H9 (cell line): ENCODE measurements around the gene DNAJC25. TPM values are rescaled to one million over a fixed set of nuclear protein-coding genes. Genes with fewer than 3 reads are reported as not detected.

Experiments
- DNase-seq: peaks from one replicate; pipeline ENCODE4 v3.0.0-alpha.2; 2017
- H2AFZ ChIP-seq: one replicate; pipeline ENCODE4 v1.6.1; 2013; ENCODE audit warnings: mild to moderate bottlenecking, low read length, control low read depth, moderate library complexity
- H2AK5ac ChIP-seq: 2 replicates; pipeline ENCODE4 v1.6.1; 2013; ENCODE audit warnings: low read length, control low read depth, mixed read lengths; ENCODE audit not compliant: insufficient read length
- H2BK120ac ChIP-seq: one replicate; pipeline ENCODE4 v1.6.1; 2013; ENCODE audit warnings: low read depth, mild to moderate bottlenecking, low read length, control low read depth, inconsistent platforms; ENCODE audit not compliant: poor library complexity, severe bottlenecking
- H2BK12ac ChIP-seq: 2 replicates; pipeline ENCODE4 v1.6.1; 2013; ENCODE audit warnings: low read length, control low read depth, mixed read lengths, low read depth; ENCODE audit not compliant: insufficient read length
- H2BK15ac ChIP-seq: 2 replicates; pipeline ENCODE4 v1.6.1; 2013; ENCODE audit warnings: low read depth, low read length, control low read depth
- H2BK20ac ChIP-seq: one replicate; pipeline ENCODE4 v1.6.1; 2013; ENCODE audit warnings: low read depth, mild to moderate bottlenecking, low read length, control low read depth, inconsistent platforms; ENCODE audit not compliant: poor library complexity, severe bottlenecking
- H2BK5ac ChIP-seq: 2 replicates; pipeline ENCODE4 v1.6.1; 2013; ENCODE audit warnings: low read length, control low read depth, mixed read lengths; ENCODE audit not compliant: insufficient read length
- H3K14ac ChIP-seq: 2 replicates; pipeline ENCODE4 v1.6.1; 2013; ENCODE audit warnings: low read length, control low read depth; ENCODE audit not compliant: insufficient read depth
- H3K18ac ChIP-seq: 2 replicates; pipeline ENCODE4 v1.6.1; 2013; ENCODE audit warnings: low read depth, mild to moderate bottlenecking, mixed read lengths, low read length, control low read depth; ENCODE audit not compliant: insufficient read length
- H3K23ac ChIP-seq: 2 replicates; pipeline ENCODE4 v1.6.1; 2013; ENCODE audit warnings: low read length, control low read depth, mixed read lengths, low read depth; ENCODE audit not compliant: insufficient read length
- H3K23me2 ChIP-seq: 2 replicates; pipeline ENCODE4 v1.6.1; 2013; ENCODE audit warnings: low read depth, mild to moderate bottlenecking, mixed read lengths, low read length, control low read depth; ENCODE audit not compliant: insufficient read length, poor library complexity, severe bottlenecking
- H3K27ac ChIP-seq: 2 replicates; pipeline ENCODE4 v1.5.1; 2013; ENCODE audit warnings: low read length, control low read depth, mixed read lengths, low read depth; ENCODE audit not compliant: insufficient read length
- H3K27me3 ChIP-seq: 2 replicates; pipeline ENCODE4 v1.6.1; 2013; ENCODE audit warnings: low read length, control low read depth, inconsistent platforms; ENCODE audit not compliant: insufficient read depth
- H3K4ac ChIP-seq: 2 replicates; pipeline ENCODE4 v1.6.1; 2013; ENCODE audit warnings: low read depth, mild to moderate bottlenecking, control low read depth, inconsistent platforms, low read length, moderate library complexity
- H3K4me1 ChIP-seq: 2 replicates; pipeline ENCODE4 v1.6.1; 2013; ENCODE audit warnings: low read length, control low read depth, inconsistent platforms; ENCODE audit not compliant: insufficient read depth
- H3K4me2 ChIP-seq: 2 replicates; pipeline ENCODE4 v1.6.1; 2013; ENCODE audit warnings: low read length, control low read depth, mixed read lengths; ENCODE audit not compliant: insufficient read length, insufficient read depth
- H3K56ac ChIP-seq: 2 replicates; pipeline ENCODE4 v1.6.1; 2013; ENCODE audit warnings: low read depth, mild to moderate bottlenecking, mixed read lengths, low read length, control low read depth; ENCODE audit not compliant: insufficient read length
- H3K79me1 ChIP-seq: 2 replicates; pipeline ENCODE4 v1.6.1; 2013; ENCODE audit warnings: low read depth, mild to moderate bottlenecking, moderate library complexity, low read length, control low read depth, inconsistent platforms; ENCODE audit not compliant: insufficient read depth, poor library complexity, severe bottlenecking
- H3K79me2 ChIP-seq: 2 replicates; pipeline ENCODE4 v1.6.1; 2013; ENCODE audit warnings: low read length, control low read depth, inconsistent platforms; ENCODE audit not compliant: insufficient read depth
- H3K9ac ChIP-seq: 2 replicates; pipeline ENCODE4 v1.6.1; 2013; ENCODE audit warnings: low read length, control low read depth, mixed read lengths; ENCODE audit not compliant: insufficient read length; ENCODE audit errors: extremely low read depth
- H3K9me3 ChIP-seq: one replicate; pipeline ENCODE4 v1.6.1; 2013; ENCODE audit warnings: low read depth, low read length, inconsistent platforms; ENCODE audit not compliant: control insufficient read depth
- H3T11ph ChIP-seq: one replicate; pipeline ENCODE4 v1.6.1; 2013; ENCODE audit warnings: mild to moderate bottlenecking, low read length, control low read depth, inconsistent platforms
- H4K20me1 ChIP-seq: one replicate; pipeline ENCODE4 v1.6.1; 2013; ENCODE audit not compliant: control insufficient read depth, insufficient read length, insufficient read depth
- H4K5ac ChIP-seq: 2 replicates; pipeline ENCODE4 v1.6.1; 2013; ENCODE audit warnings: low read depth, mild to moderate bottlenecking, mixed read lengths, low read length, control low read depth; ENCODE audit not compliant: insufficient read length
- H4K8ac ChIP-seq: replicated peaks from 2 replicates; pipeline ENCODE4 v1.6.1; 2013; ENCODE audit warnings: low read length, control low read depth, mixed read lengths, low read depth; ENCODE audit not compliant: insufficient read length
- H4K91ac ChIP-seq: 2 replicates; pipeline ENCODE4 v1.6.1; 2013; ENCODE audit warnings: low read depth, mild to moderate bottlenecking, moderate library complexity, mixed read lengths, low read length, control low read depth; ENCODE audit not compliant: insufficient read length
- H3K27ac Mint-ChIP-seq, 3 experiments: 2 replicates in 2 of 3; 3 replicates in 1 of 3; pipeline ENCODE4 v1.8.0; 2020 to 2021; ENCODE audit warnings: mixed read lengths in 3 of 3, mild to moderate bottlenecking in 1 of 3, moderate library complexity in 1 of 3
- H3K27me3 Mint-ChIP-seq: 2 replicates; pipeline ENCODE4 v1.8.0; 2021; ENCODE audit warnings: low read depth, mild to moderate bottlenecking, moderate library complexity, mixed read lengths
- H3K36me3 Mint-ChIP-seq, 3 experiments: 2 replicates in 2 of 3; 3 replicates in 1 of 3; pipeline ENCODE4 v1.8.0; 2020 to 2021; ENCODE audit warnings: low read depth in 3 of 3, mixed read lengths in 3 of 3; ENCODE audit not compliant: insufficient read depth in 1 of 3
- H3K4me1 Mint-ChIP-seq, 2 experiments: 2 replicates each; pipeline ENCODE4 v1.8.0; 2020; ENCODE audit warnings: mixed read lengths in 2 of 2
- H3K4me3 Mint-ChIP-seq, 2 experiments: 2 replicates in 1 of 2; 3 replicates in 1 of 2; pipeline ENCODE4 v1.8.0; 2020 to 2021; ENCODE audit warnings: mild to moderate bottlenecking in 2 of 2, mixed read lengths in 2 of 2, moderate library complexity in 1 of 2
- H3K9me3 Mint-ChIP-seq, 2 experiments: 2 replicates in 1 of 2; 3 replicates in 1 of 2; pipeline ENCODE4 v1.8.0; 2020; ENCODE audit warnings: mild to moderate bottlenecking in 2 of 2, mixed read lengths in 2 of 2, moderate library complexity in 1 of 2
- WGBS: extraction: QIAGEN DNeasy Blood & Tissue Kit; methylation state at CpG from one replicate; pipeline ENCODE4 v1.1.7; 2013; ENCODE audit warnings: missing lambda C conversion rate, low lambda C conversion rate, mixed read lengths; ENCODE audit not compliant: insufficient read length; ENCODE audit errors: extremely low coverage; 5-methylcytosine and 5-hydroxymethylcytosine counted together
- total RNA-seq: library from RNA; stranded (reverse); gene quantifications from 2 replicates; pipeline ENCODE4 v1.2.1, GENCODE V29; 2021
- TF ChIP-seq, protein P1 (sequence below): fragments of 200-600 bp; sonication (generic); conservative IDR thresholded peaks from 3 replicates; pipeline ENCODE4 v1.8.0; 2021; ENCODE audit warnings: antibody characterized with exemption, mild to moderate bottlenecking

DNAJC25 gene
- total RNA-seq, 1 experiment from 2014 or later: 7.6 TPM

DNA sequence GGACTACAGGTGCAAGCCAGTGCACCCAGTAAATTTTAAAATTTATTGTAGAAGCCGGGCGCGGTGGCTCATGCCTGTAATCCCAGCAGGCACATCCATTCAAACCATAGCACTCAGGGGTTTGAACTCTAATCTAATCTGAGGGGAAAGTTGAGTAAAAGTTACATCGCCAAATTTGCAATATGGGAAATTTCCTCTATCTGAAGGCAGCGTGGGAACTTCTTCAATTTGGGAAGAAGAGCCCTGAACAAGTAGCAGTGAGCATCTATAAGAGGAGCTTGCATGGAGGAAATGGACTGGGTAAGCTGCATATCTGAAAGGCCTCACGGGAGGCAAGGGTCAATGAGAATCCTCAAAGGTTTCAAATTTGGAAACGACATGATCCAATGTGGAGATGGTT, 2.7 kb upstream of the DNAJC25 start:
- H4K91ac ChIP-seq: no peak overlapping the region
- no peak overlapping the region for H3K4me2 ChIP-seq
- H2AFZ ChIP-seq: no peak overlapping the region
- H3K14ac ChIP-seq: no peak overlapping the region
- no peaks in the 10 kb centered on the region for H3K79me1 ChIP-seq
- H2AK5ac ChIP-seq: no peak overlapping the region
- no peak overlapping the region for H3K56ac ChIP-seq
- H2BK5ac ChIP-seq: no peak overlapping the region
- H3T11ph ChIP-seq: no peak overlapping the region
- Mint-ChIP-seq H3K4me3 (no peak overlapping the region), H3K27ac (no peak overlapping the region), H3K36me3 (peaks cover 0 to 5% (median under 1%) of the 10 kb centered on the region in 3 experiments; a peak in 3 of 7 replicates), H3K9me3 (no peaks in the 10 kb centered on the region; a peak in 1 of 5 replicates), H3K27me3 (no peaks in the 10 kb centered on the region), H3K4me1 (peaks cover 28 to 31% of the 10 kb centered on the region in 2 experiments)
- no peak overlapping the region for H2BK120ac ChIP-seq
- no peak for DNase-seq
- WGBS: no CpG with 5 or more reads among the region's 7 CpGs
- H3K27me3 ChIP-seq: peaks cover 3% of the 10 kb centered on the region; the same call in 1 of the 2 replicates
- TF ChIP-seq, protein P1, sequence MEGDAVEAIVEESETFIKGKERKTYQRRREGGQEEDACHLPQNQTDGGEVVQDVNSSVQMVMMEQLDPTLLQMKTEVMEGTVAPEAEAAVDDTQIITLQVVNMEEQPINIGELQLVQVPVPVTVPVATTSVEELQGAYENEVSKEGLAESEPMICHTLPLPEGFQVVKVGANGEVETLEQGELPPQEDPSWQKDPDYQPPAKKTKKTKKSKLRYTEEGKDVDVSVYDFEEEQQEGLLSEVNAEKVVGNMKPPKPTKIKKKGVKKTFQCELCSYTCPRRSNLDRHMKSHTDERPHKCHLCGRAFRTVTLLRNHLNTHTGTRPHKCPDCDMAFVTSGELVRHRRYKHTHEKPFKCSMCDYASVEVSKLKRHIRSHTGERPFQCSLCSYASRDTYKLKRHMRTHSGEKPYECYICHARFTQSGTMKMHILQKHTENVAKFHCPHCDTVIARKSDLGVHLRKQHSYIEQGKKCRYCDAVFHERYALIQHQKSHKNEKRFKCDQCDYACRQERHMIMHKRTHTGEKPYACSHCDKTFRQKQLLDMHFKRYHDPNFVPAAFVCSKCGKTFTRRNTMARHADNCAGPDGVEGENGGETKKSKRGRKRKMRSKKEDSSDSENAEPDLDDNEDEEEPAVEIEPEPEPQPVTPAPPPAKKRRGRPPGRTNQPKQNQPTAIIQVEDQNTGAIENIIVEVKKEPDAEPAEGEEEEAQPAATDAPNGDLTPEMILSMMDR: no peak
- no peak overlapping the region for H3K4ac ChIP-seq
- no peaks in the 10 kb centered on the region for H4K20me1 ChIP-seq
- H4K5ac ChIP-seq: no peak overlapping the region
- H3K23ac ChIP-seq: no peak overlapping the region
- no peak overlapping the region for H3K18ac ChIP-seq
- no peaks in the 10 kb centered on the region; the same call in 1 of the 2 replicates for H3K4me1 ChIP-seq
- H2BK20ac ChIP-seq: no peak overlapping the region
- H3K23me2 ChIP-seq: peaks cover 5% of the 10 kb centered on the region
- H2BK12ac ChIP-seq: no peak overlapping the region
- H3K9me3 ChIP-seq: no peaks in the 10 kb centered on the region
- no peak overlapping the region for H3K27ac ChIP-seq
- H3K79me2 ChIP-seq: peaks cover 17% of the 10 kb centered on the region; the same call in 1 of the 2 replicates
- no peak overlapping the region for H4K8ac ChIP-seq
- no peak overlapping the region for H3K9ac ChIP-seq
- no peak overlapping the region for H2BK15ac ChIP-seq
